HG02973 (cell line): ENCODE results near the gene COG1.
A peak's percentile ranks its signal among the peaks of the same experiment; 100 is the strongest.

Experiments used
- ATAC-seq: cut with Tn5 transposase; IDR thresholded peaks from one replicate; pipeline ENCODE4 v1.9.1; 2021; ENCODE audit warnings: moderate library complexity; ENCODE audit not compliant: unreplicated experiment

The COG1 gene

GRCh38 chr17:73166731-73167581 lies 25.9 kb upstream of the COG1 start:
- ATAC-seq, result peak; percentile 38

- no peak for ATAC-seq
These were observed 24.2 kb upstream of the COG1 start for GRCh38 chr17:73168667-73169066.

GRCh38 chr17:73170324-73170723 lies 22.5 kb upstream of the COG1 start:
- ATAC-seq, result no peak

GRCh38 chr17:73172252-73172651 lies 20.6 kb upstream of the COG1 start:
- no peak for ATAC-seq

GRCh38 chr17:73174126-73174525 lies 18.7 kb upstream of the COG1 start:
- ATAC-seq, result no peak

GRCh38 chr17:73175962-73176565 lies 16.8 kb upstream of the COG1 start:
- no peak for ATAC-seq

- ATAC-seq, result no peak
These were observed 13.5 kb upstream of the COG1 start for GRCh38 chr17:73179387-73179786.

GRCh38 chr17:73179878-73180277 lies 13.0 kb upstream of the COG1 start:
- ATAC-seq, result no peak

GRCh38 chr17:73182616-73183310 lies 10.1 kb upstream of the COG1 start:
- no peak for ATAC-seq

GRCh38 chr17:73184136-73184993 lies 8.5 kb upstream of the COG1 start:
- ATAC-seq, result no peak

- no peak for ATAC-seq
These were observed 6.4 kb upstream of the COG1 start for GRCh38 chr17:73186283-73187050.

- ATAC-seq, result no peak
These were observed 5.6 kb upstream of the COG1 start for GRCh38 chr17:73187203-73187769.

GRCh38 chr17:73188011-73188410 lies 4.8 kb upstream of the COG1 start:
- ATAC-seq, result no peak

GRCh38 chr17:73189417-73190099 lies 3.3 kb upstream of the COG1 start:
- ATAC-seq, result no peak

- ATAC-seq, result no peak
These were observed 1.2 kb upstream of the COG1 start for GRCh38 chr17:73191443-73192205.

GRCh38 chr17:73192206-73192893 lies 505 bp upstream of the COG1 start:
- peak; percentile 42 for ATAC-seq

- no peak for ATAC-seq
These were observed 1.8 kb downstream of the COG1 start for GRCh38 chr17:73194514-73195222.
